Stimulated activated naive B cell treated with anti-CD40 and anti-IgM and Interleukin-4, amounts not matched to agents 10 μg/mL and 1 μg/mL and 100 μg/mL, for 72 hours (primary cell): ENCODE data around the gene LARGE1.

Source experiments
- ATAC-seq, 2 donors: fragments of 150-1000 bp; cut with Tn5 transposase; replicated peaks; 2 replicates each; pipeline ENCODE4 v1.10.0; 2021; ENCODE audit warnings: moderate library complexity in 1 of 2
- DNase-seq: peaks from one replicate; pipeline ENCODE4 v3.0.0; 2021
- H3K27ac Mint-ChIP-seq: one replicate; pipeline ENCODE4 v1.8.0; 2022; ENCODE audit warnings: mild to moderate bottlenecking, mixed read lengths
- H3K27me3 Mint-ChIP-seq, 2 donors: one replicate each; pipeline ENCODE4 v1.8.0; 2022; ENCODE audit warnings: mixed read lengths in 2 of 2
- H3K36me3 Mint-ChIP-seq, 2 donors: one replicate each; pipeline ENCODE4 v1.8.0; 2022; ENCODE audit warnings: mixed read lengths in 2 of 2, mild to moderate bottlenecking in 1 of 2
- H3K4me1 Mint-ChIP-seq, 2 donors: one replicate each; pipeline ENCODE4 v1.8.0; 2022; ENCODE audit warnings: mixed read lengths in 2 of 2, mild to moderate bottlenecking in 1 of 2
- H3K4me3 Mint-ChIP-seq, 2 donors: one replicate each; pipeline ENCODE4 v1.8.0; 2022; ENCODE audit warnings: mild to moderate bottlenecking in 2 of 2, mixed read lengths in 2 of 2, moderate library complexity in 1 of 2
- H3K9me3 Mint-ChIP-seq, 2 donors: one replicate each; pipeline ENCODE4 v1.8.0; 2022; ENCODE audit warnings: mixed read lengths in 2 of 2, mild to moderate bottlenecking in 1 of 2

LARGE1 gene

GRCh38 chr22:33803371-33804282, 116.6 kb downstream of the LARGE1 start:
- no peaks in the 10 kb centered on the region for H3K27me3 Mint-ChIP-seq
- H3K4me1 Mint-ChIP-seq: peaks cover 6 to 17% of the 10 kb centered on the region in 2 donors
- H3K4me3 Mint-ChIP-seq: no peak overlapping the region
- no peak for DNase-seq
- no peak for ATAC-seq
- no peak overlapping the region for H3K27ac Mint-ChIP-seq
- H3K36me3 Mint-ChIP-seq: peaks cover 4 to 19% of the 10 kb centered on the region in 2 donors
- H3K9me3 Mint-ChIP-seq: peaks cover 13 to 23% of the 10 kb centered on the region in 2 donors

GRCh38 chr22:33798401-33798800, 121.9 kb downstream of the LARGE1 start:
- Mint-ChIP-seq H3K36me3 (peaks cover 5 to 28% of the 10 kb centered on the region in 2 donors), H3K4me3 (no peak overlapping the region), H3K4me1 (peaks cover 7 to 9% of the 10 kb centered on the region in 2 donors), H3K27ac (peak overlapping the region; percentile 51), H3K27me3 (no peaks in the 10 kb centered on the region), H3K9me3 (peaks cover 12 to 23% of the 10 kb centered on the region in 2 donors)
- ATAC-seq: no peak
- DNase-seq: no peak

GRCh38 chr22:33796494-33796893, 123.8 kb downstream of the LARGE1 start:
- Mint-ChIP-seq H3K27me3 (no peaks in the 10 kb centered on the region), H3K4me3 (no peak overlapping the region), H3K27ac (no peak overlapping the region), H3K4me1 (peaks cover 16 to 19% of the 10 kb centered on the region in 2 donors), H3K9me3 (peaks cover 11 to 20% of the 10 kb centered on the region in 2 donors), H3K36me3 (peaks cover 11 to 40% of the 10 kb centered on the region in 2 donors)
- DNase-seq (no peak), ATAC-seq (no peak)

- Mint-ChIP-seq H3K27me3 (no peaks in the 10 kb centered on the region), H3K36me3 (peaks cover 22 to 46% of the 10 kb centered on the region in 2 donors), H3K4me3 (no peak overlapping the region), H3K4me1 (peaks cover 20 to 25% of the 10 kb centered on the region in 2 donors), H3K27ac (peak overlapping the region; percentile 72), H3K9me3 (peaks cover 14 to 18% of the 10 kb centered on the region in 2 donors)
- ATAC-seq (no peak), DNase-seq (no peak)
These were observed 126.8 kb downstream of the LARGE1 start for GRCh38 chr22:33793475-33793874.

- no peaks in the 10 kb centered on the region for H3K27me3 Mint-ChIP-seq
- peak overlapping the region; percentile 52 to 78 for H3K4me3 Mint-ChIP-seq
- ATAC-seq: peak in 1 of 2 donors; percentile 38
- peaks cover 26 to 31% of the 10 kb centered on the region in 2 donors for H3K4me1 Mint-ChIP-seq
- peaks cover 19 to 23% of the 10 kb centered on the region in 2 donors for H3K9me3 Mint-ChIP-seq
- no peak for DNase-seq
- peaks cover 26 to 50% of the 10 kb centered on the region in 2 donors for H3K36me3 Mint-ChIP-seq
- H3K27ac Mint-ChIP-seq: peak overlapping the region; percentile 81
These were observed 127.4 kb downstream of the LARGE1 start for GRCh38 chr22:33792832-33793231.

- peak; percentile 69 to 74 for ATAC-seq
- peaks cover 19% of the 10 kb centered on the region in 2 donors for H3K9me3 Mint-ChIP-seq
These were observed 130.5 kb downstream of the LARGE1 start for GRCh38 chr22:33789690-33790253.

GRCh38 chr22:33788927-33789326, 131.3 kb downstream of the LARGE1 start:
- peaks cover 26 to 40% of the 10 kb centered on the region in 2 donors for H3K4me1 Mint-ChIP-seq
- DNase-seq (no peak), ATAC-seq (no peak)
- peaks cover 23 to 41% of the 10 kb centered on the region in 2 donors for H3K36me3 Mint-ChIP-seq
- H3K9me3 Mint-ChIP-seq: peaks cover 19% of the 10 kb centered on the region in 2 donors
- no peak overlapping the region for H3K4me3 Mint-ChIP-seq
- H3K27me3 Mint-ChIP-seq: no peaks in the 10 kb centered on the region
- H3K27ac Mint-ChIP-seq: peak overlapping the region; percentile 80

More at GRCh38 chr22:33789690-33790253, 130.5 kb downstream of the LARGE1 start:
- H3K27ac Mint-ChIP-seq: peak overlapping the region; percentile 72
- peak; percentile 31 for DNase-seq
- peaks cover 30 to 43% of the 10 kb centered on the region in 2 donors for H3K4me1 Mint-ChIP-seq
- H3K27me3 Mint-ChIP-seq: no peaks in the 10 kb centered on the region
- peak overlapping the region in 1 of 2 donors; percentile 11 for H3K4me3 Mint-ChIP-seq
- H3K36me3 Mint-ChIP-seq: peaks cover 23 to 41% of the 10 kb centered on the region in 2 donors

- Mint-ChIP-seq H3K36me3 (peaks cover 23 to 36% of the 10 kb centered on the region in 2 donors), H3K27ac (peak overlapping the region; percentile 91), H3K9me3 (peaks cover 19% of the 10 kb centered on the region in 2 donors), H3K4me3 (peak overlapping the region in 1 of 2 donors; percentile 61), H3K4me1 (peaks cover 24 to 39% of the 10 kb centered on the region in 2 donors), H3K27me3 (no peaks in the 10 kb centered on the region)
- ATAC-seq (peak; percentile 92 to 93), DNase-seq (peak; percentile 27)
These were observed 132.4 kb downstream of the LARGE1 start for GRCh38 chr22:33787645-33788456.

GRCh38 chr22:33786149-33786548, 134.1 kb downstream of the LARGE1 start:
- DNase-seq (no peak), ATAC-seq (no peak)
- Mint-ChIP-seq H3K27ac (no peak overlapping the region), H3K9me3 (peaks cover 14% of the 10 kb centered on the region in 2 donors), H3K36me3 (peaks cover 17 to 24% of the 10 kb centered on the region in 2 donors), H3K4me3 (no peak overlapping the region), H3K4me1 (peaks cover 17 to 38% of the 10 kb centered on the region in 2 donors), H3K27me3 (no peaks in the 10 kb centered on the region)

- Mint-ChIP-seq H3K36me3 (peaks cover 17 to 24% of the 10 kb centered on the region in 2 donors), H3K9me3 (peaks cover 14% of the 10 kb centered on the region in 2 donors), H3K27me3 (no peaks in the 10 kb centered on the region), H3K27ac (no peak overlapping the region), H3K4me1 (peaks cover 17 to 38% of the 10 kb centered on the region in 2 donors), H3K4me3 (no peak overlapping the region)
- no peak for ATAC-seq
- DNase-seq: no peak
These were observed 134.8 kb downstream of the LARGE1 start for GRCh38 chr22:33785283-33785968.

GRCh38 chr22:33781411-33781810, 138.9 kb downstream of the LARGE1 start:
- peaks cover 17 to 31% of the 10 kb centered on the region in 2 donors for H3K4me1 Mint-ChIP-seq
- no peak overlapping the region for H3K27ac Mint-ChIP-seq
- no peak for ATAC-seq
- no peak overlapping the region for H3K4me3 Mint-ChIP-seq
- no peaks in the 10 kb centered on the region for H3K27me3 Mint-ChIP-seq
- peaks cover 0 to 4% of the 10 kb centered on the region in 2 donors for H3K36me3 Mint-ChIP-seq
- no peaks in the 10 kb centered on the region for H3K9me3 Mint-ChIP-seq
- DNase-seq: no peak

GRCh38 chr22:33780531-33781136, 139.6 kb downstream of the LARGE1 start:
- DNase-seq: no peak
- H3K4me1 Mint-ChIP-seq: peaks cover 18 to 33% of the 10 kb centered on the region in 2 donors
- no peak overlapping the region for H3K4me3 Mint-ChIP-seq
- no peak overlapping the region for H3K27ac Mint-ChIP-seq
- no peaks in the 10 kb centered on the region for H3K27me3 Mint-ChIP-seq
- H3K9me3 Mint-ChIP-seq: no peaks in the 10 kb centered on the region
- H3K36me3 Mint-ChIP-seq: peaks cover 0 to 4% of the 10 kb centered on the region in 2 donors
- ATAC-seq: no peak

- Mint-ChIP-seq H3K4me1 (peaks cover 18 to 38% of the 10 kb centered on the region in 2 donors), H3K4me3 (no peak overlapping the region), H3K27ac (no peak overlapping the region), H3K36me3 (peaks cover 0 to 4% of the 10 kb centered on the region in 2 donors), H3K27me3 (no peaks in the 10 kb centered on the region), H3K9me3 (no peaks in the 10 kb centered on the region)
- ATAC-seq (no peak), DNase-seq (no peak)
These were observed 141.0 kb downstream of the LARGE1 start for GRCh38 chr22:33779243-33779642.
